ENCODE results near the gene CCBE1.
A peak's percentile ranks its signal among the peaks of the same experiment; 100 is the strongest.
"Not testable (repeated sequence)": the region's sequence is repeated elsewhere in the genome, so short reads cannot be mapped to it uniquely, and the experiment has no call there.

The CCBE1 gene

GRCh38 chr18:59697236-59697932 lies at the start of gene CCBE1:
Gene CCBE1 (minus strand): TSS chr18:59697423.
- DNase-seq (ENCODE audit: low read depth in 2 of 3, low spot score in 2 of 3), result peak in 2 of 3 experiments; percentile 30 to 37

GRCh38 chr18:59744271-59744721 lies 47.1 kb upstream of the CCBE1 start:
- no peak for DNase-seq (ENCODE audit: low read depth in 2 of 3, low spot score in 2 of 3)

DNA sequence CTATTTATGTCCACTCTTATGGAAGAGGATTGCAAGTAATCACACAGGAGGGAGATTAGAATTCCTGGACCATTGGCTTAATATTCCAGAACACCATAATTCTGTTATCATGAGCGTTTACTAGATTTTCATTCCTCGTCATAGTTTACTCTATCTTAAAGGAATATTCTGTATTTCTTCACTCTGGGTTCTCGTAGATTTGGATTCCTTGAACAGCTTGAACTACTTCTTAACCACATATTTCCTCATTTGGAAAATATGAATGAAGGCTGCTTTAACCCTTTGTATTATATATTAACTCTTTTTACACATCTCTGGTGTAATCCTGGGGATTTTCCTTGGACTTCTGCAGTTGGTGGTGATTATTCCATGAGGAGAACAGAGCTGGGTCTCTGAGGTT lies 46.3 kb upstream of the CCBE1 start:
- no peak for DNase-seq (ENCODE audit: low read depth in 2 of 3, low spot score in 2 of 3)

DNA sequence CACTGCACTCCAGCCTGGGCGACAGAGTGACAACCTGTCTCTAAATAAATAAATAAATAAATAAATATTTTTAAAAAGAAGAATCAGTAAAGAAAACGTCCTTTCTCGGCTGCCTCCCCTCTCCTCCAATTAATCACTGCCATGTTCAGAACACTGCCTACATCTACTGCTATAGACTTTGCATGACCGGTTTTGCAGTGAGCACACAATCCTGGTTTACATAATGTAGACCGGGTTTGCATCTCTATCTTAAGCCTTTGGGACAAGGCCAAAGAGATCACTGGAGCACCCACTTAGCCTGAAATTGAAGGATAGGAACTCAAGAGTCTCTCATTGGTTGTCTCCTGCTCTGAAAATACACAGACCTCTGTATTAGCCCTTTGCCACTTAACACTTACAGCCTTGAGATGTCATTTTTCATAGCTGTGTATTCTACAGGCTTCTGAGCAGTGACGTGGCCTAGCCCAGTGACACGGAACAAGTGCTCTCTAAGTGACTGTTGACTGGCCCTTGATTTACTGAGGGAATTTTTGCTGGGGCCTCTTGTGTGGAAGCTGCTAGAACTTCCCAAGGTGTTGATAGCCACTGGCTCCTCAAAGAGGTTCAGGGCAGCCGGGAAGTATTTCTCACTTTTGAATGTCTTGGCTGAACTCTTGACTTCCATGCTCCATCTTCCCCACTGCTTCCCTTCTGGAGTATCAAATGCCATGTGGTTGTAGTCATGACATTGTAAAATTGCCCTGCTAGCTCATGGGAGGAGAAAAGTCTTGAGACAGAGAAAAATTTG lies 45.3 kb upstream of the CCBE1 start:
- no peak for DNase-seq (ENCODE audit: low read depth in 2 of 3, low spot score in 2 of 3)

DNA sequence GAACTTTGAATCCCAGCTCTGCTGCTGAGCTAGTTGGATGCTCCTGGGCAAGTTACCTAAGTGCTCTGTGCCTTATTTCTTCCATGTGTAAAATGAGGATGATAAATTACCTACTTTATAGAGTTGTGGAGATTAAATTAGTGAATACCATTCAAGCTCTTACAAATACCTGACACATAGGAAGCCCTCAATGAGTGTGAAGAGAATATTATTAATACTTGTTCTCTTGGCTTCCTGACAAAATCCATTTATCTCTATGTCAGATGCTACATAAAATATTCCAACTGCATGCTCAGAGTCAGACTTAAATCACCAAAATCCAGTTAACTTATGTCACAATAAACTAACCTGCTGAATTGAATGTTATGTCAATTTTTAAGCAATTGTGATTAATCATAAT lies 42.9 kb upstream of the CCBE1 start:
- no peak for DNase-seq (ENCODE audit: low read depth in 2 of 3, low spot score in 2 of 3)

DNA sequence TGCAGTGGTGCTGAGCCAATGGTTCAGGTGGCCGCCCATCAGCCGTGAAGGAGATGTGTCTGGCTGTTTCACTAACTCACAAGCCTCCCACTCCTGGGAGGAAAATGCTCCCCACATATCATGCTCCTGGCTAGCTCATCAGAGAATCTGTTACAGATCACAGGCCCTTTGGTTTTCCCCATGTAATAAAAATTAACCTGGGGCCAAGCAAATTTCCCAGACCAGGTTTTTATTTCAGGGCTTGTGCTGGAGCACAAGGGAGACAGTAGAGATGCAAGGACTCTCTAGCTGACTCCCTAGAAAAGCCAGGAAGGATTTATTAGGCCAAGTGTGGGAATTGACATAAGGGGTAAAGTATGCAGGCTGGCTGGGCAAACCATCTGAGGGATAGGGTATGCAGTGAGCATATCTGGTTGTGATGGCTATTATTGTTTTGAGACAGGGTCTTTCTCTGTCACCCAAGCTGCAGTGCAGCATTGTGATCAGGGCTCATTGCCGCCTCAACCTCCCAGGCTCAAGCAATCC lies 40.6 kb upstream of the CCBE1 start:
- DNase-seq (ENCODE audit: low read depth in 2 of 3, low spot score in 2 of 3), result no peak

GRCh38 chr18:59737335-59737734 lies 40.1 kb upstream of the CCBE1 start:
- not testable (repeated sequence) for DNase-seq (ENCODE audit: low read depth in 2 of 3, low spot score in 2 of 3)

- no peak for DNase-seq (ENCODE audit: low read depth in 2 of 3, low spot score in 2 of 3)
Measured at GRCh38 chr18:59736061-59736460, 38.8 kb upstream of the CCBE1 start.

DNA sequence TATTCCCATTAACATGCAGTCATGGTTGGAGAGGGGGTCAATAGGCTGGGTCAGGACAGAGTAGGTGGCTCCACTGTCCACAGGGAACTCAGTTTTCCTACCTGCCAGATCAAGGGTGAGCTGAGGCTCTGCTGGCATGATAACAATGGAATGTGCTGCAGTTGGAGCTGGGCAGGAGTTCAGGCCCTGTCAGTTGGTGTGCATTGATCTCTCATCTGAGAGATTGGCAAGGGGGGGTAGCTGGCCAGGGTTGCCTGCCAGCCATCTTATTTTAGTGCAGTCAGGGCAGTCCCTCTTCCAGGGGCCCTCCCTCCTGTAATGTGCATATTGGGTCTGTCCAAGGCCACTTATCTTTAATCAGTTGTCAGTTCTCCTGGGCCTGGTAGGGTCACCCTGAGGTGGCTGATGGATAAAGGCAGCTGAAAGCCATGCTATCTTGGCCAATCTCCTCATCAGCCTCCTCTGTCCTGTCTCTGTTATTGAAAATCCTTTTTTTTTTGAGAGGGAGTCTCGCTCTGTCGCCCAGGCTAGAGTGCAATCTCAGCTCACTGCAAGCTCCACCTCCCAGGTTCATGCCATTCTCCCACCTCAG lies 38.1 kb upstream of the CCBE1 start:
- DNase-seq (ENCODE audit: low read depth in 2 of 3, low spot score in 2 of 3), result no peak

- no peak for DNase-seq (ENCODE audit: low read depth in 2 of 3, low spot score in 2 of 3)
Measured at GRCh38 chr18:59733421-59733820, 36.2 kb upstream of the CCBE1 start.

GRCh38 chr18:59730896-59731295 lies 33.7 kb upstream of the CCBE1 start:
- DNase-seq (ENCODE audit: low read depth in 2 of 3, low spot score in 2 of 3), result no peak

GRCh38 chr18:59729781-59730180 lies 32.6 kb upstream of the CCBE1 start:
- no peak for DNase-seq (ENCODE audit: low read depth in 2 of 3, low spot score in 2 of 3)

- no peak for DNase-seq (ENCODE audit: low read depth in 2 of 3, low spot score in 2 of 3)
Measured at GRCh38 chr18:59728816-59729215, 31.6 kb upstream of the CCBE1 start.

DNA sequence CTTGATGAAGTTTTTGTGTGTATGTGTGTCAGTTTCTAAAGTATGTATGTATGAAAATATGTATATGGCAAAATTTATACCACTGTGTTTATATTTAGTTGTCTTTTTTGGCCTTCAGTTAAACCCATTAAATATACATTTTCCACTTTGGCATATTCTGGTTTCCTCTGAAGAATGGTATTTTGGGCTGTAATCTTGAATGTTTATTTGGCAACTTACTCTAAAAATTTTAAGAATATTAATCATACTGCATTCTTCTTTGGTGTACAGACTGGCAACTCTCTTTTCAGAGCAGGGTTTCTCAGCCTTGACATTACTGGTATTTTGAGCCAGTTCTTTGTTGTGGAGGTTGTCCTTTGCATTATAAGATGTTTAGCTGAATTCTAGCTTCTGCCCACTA lies 27.9 kb upstream of the CCBE1 start:
- no peak for DNase-seq (ENCODE audit: low read depth in 2 of 3, low spot score in 2 of 3)

- no peak for DNase-seq (ENCODE audit: low read depth in 2 of 3, low spot score in 2 of 3)
Measured at GRCh38 chr18:59724103-59724502, 26.9 kb upstream of the CCBE1 start.

DNA sequence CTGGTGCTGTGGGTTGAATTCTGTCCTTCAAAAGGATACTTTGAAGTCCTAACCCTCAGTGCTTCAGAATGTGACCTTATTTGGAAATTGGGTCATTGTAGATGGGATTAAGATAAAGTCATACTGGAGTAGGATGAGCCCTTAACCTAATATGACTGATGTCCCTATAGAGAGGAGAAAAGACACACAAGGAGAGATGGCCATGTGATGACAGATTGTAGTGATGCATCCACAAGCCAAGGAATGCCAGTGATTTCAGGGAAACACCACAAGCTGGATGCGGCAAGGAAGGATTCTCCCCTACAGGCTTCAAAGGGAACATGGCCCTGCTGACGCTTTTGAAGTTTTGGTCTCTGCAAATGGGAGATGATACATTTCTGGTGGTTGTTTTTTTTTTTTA lies 24.7 kb upstream of the CCBE1 start:
- no peak for DNase-seq (ENCODE audit: low read depth in 2 of 3, low spot score in 2 of 3)

DNA sequence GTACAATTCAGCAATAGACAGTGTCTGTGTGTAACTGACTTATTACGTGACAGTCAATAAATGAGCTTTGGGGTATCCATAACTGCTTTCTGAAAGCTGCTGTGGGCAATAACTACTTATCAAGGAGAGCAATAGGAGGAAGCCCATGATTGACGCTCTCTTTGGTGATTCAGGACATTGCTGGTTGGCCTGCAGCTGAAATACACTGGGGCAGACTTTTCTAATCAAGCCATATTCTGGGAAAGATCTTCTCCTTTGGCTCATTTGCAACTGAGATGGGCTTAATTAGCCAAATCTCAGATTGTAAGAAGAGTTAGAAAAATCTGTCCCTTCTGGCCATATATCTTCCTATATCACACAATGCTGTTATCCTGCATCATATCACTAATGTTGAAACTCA lies 24.0 kb upstream of the CCBE1 start:
- DNase-seq (ENCODE audit: low read depth in 2 of 3, low spot score in 2 of 3), result no peak

- no peak for DNase-seq (ENCODE audit: low read depth in 2 of 3, low spot score in 2 of 3)
Measured at GRCh38 chr18:59719544-59720181, 22.4 kb upstream of the CCBE1 start.

- DNase-seq (ENCODE audit: low read depth in 2 of 3, low spot score in 2 of 3), result no peak
Measured at GRCh38 chr18:59718464-59719157, 21.4 kb upstream of the CCBE1 start.

GRCh38 chr18:59718108-59718463 lies 20.9 kb upstream of the CCBE1 start:
- no peak for DNase-seq (ENCODE audit: low read depth in 2 of 3, low spot score in 2 of 3)

GRCh38 chr18:59717291-59717690 lies 20.1 kb upstream of the CCBE1 start:
- DNase-seq (ENCODE audit: low read depth in 2 of 3, low spot score in 2 of 3), result no peak

Data from activated CD8-positive, alpha-beta memory T cell treated with anti-CD3 and anti-CD28 coated beads for 48 hours (primary cell).